ENCODE measurements around the gene SLC2A14.
"Not testable (repeated sequence)": the region's sequence is repeated elsewhere in the genome, so short reads cannot be mapped to it uniquely, and the experiment has no call there.

SLC2A14 gene

DNA sequence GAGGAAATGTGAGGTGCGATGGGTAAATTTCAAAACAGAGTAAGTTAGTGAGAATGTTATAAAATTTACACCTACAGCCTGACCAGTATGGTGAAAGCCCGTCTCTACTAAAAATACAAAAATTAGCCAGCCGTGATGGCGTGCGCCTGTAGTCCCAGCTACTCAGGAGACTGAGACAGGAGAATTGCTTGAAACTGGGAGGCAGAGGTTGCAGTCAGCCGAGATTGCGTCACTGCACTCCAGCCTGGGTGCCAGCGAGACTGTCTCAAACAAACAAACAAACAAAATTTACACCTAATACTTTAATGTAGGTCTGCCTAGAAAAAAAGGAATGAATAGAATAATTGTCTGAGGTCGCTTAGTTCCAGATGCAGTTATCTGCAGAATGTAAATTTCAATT is 37.6 kb downstream of the SLC2A14 start:
- H3K4me2 ChIP-seq (ENCODE audit: low read depth, low read length, poor library complexity, severe bottlenecking): no peak overlapping the region
- TF ChIP-seq EZH2phosphoT487 (conservative IDR thresholded peaks at IDR 0.05; ENCODE audit: low read length) (no peak), CTCF (IDR thresholded peaks at IDR 0.05; ENCODE audit: insufficient read depth, low read length, poor library complexity, severe bottlenecking) (no peak)
- no peaks in the 10 kb centered on the region for H3K27me3 ChIP-seq (ENCODE audit: low read length)
- H3K27ac ChIP-seq (ENCODE audit: low read depth, low read length): no peak overlapping the region
- H3K4me3 ChIP-seq (ENCODE audit: insufficient read depth, low read length, poor library complexity, severe bottlenecking): no peak overlapping the region
- H3K9me3 ChIP-seq (ENCODE audit: insufficient read depth, low read length): no peaks in the 10 kb centered on the region
- H3F3A ChIP-seq (ENCODE audit: insufficient read depth): no peaks in the 10 kb centered on the region
- H2AFZ ChIP-seq (ENCODE audit: low read depth, low read length, severe bottlenecking): no peak overlapping the region
- no peaks in the 10 kb centered on the region for H3K36me3 ChIP-seq (ENCODE audit: low read length)
- H3K79me2 ChIP-seq (ENCODE audit: insufficient read depth, low read length): no peaks in the 10 kb centered on the region
- no peaks in the 10 kb centered on the region for H4K20me1 ChIP-seq (ENCODE audit: low read depth, low read length)
- H3K9me2 ChIP-seq (replicated peaks; ENCODE audit: insufficient read depth, low read length): no peaks in the 10 kb centered on the region
- H3K9ac ChIP-seq (ENCODE audit: low read length): no peak overlapping the region

- no peak for TF ChIP-seq CTCF (IDR thresholded peaks at IDR 0.05; ENCODE audit: insufficient read depth, low read length, poor library complexity, severe bottlenecking)
- no peak for TF ChIP-seq EZH2phosphoT487 (conservative IDR thresholded peaks at IDR 0.05; ENCODE audit: low read length)
- no peaks in the 10 kb centered on the region for H3K9me3 ChIP-seq (ENCODE audit: insufficient read depth, low read length)
- H3K36me3 ChIP-seq (ENCODE audit: low read length): no peaks in the 10 kb centered on the region
- H3K9me2 ChIP-seq (replicated peaks; ENCODE audit: insufficient read depth, low read length): no peaks in the 10 kb centered on the region
- no peak overlapping the region for H3K27ac ChIP-seq (ENCODE audit: low read depth, low read length)
- H3K4me2 ChIP-seq (ENCODE audit: low read depth, low read length, poor library complexity, severe bottlenecking): no peak overlapping the region
- no peak overlapping the region for H2AFZ ChIP-seq (ENCODE audit: low read depth, low read length, severe bottlenecking)
- no peaks in the 10 kb centered on the region for H4K20me1 ChIP-seq (ENCODE audit: low read depth, low read length)
- no peaks in the 10 kb centered on the region for H3K27me3 ChIP-seq (ENCODE audit: low read length)
- H3K4me3 ChIP-seq (ENCODE audit: insufficient read depth, low read length, poor library complexity, severe bottlenecking): no peak overlapping the region
- H3F3A ChIP-seq (ENCODE audit: insufficient read depth): no peaks in the 10 kb centered on the region
- H3K79me2 ChIP-seq (ENCODE audit: insufficient read depth, low read length): no peaks in the 10 kb centered on the region
- H3K9ac ChIP-seq (ENCODE audit: low read length): no peak overlapping the region
Observed at GRCh38 chr12:7834701-7835100, 38.0 kb downstream of the SLC2A14 start.

GRCh38 chr12:7833831-7834230 is 38.9 kb downstream of the SLC2A14 start:
- H2AFZ ChIP-seq (ENCODE audit: low read depth, low read length, severe bottlenecking): no peak overlapping the region
- no peaks in the 10 kb centered on the region for H3K9me3 ChIP-seq (ENCODE audit: insufficient read depth, low read length)
- H3K36me3 ChIP-seq (ENCODE audit: low read length): no peaks in the 10 kb centered on the region
- no peak overlapping the region for H3K4me3 ChIP-seq (ENCODE audit: insufficient read depth, low read length, poor library complexity, severe bottlenecking)
- no peaks in the 10 kb centered on the region for H3K27me3 ChIP-seq (ENCODE audit: low read length)
- H3F3A ChIP-seq (ENCODE audit: insufficient read depth): no peaks in the 10 kb centered on the region
- H3K9me2 ChIP-seq (replicated peaks; ENCODE audit: insufficient read depth, low read length): no peaks in the 10 kb centered on the region
- no peak for TF ChIP-seq EZH2phosphoT487 (conservative IDR thresholded peaks at IDR 0.05; ENCODE audit: low read length)
- TF ChIP-seq CTCF (IDR thresholded peaks at IDR 0.05; ENCODE audit: insufficient read depth, low read length, poor library complexity, severe bottlenecking): no peak
- no peak overlapping the region for H3K9ac ChIP-seq (ENCODE audit: low read length)
- no peak overlapping the region for H3K27ac ChIP-seq (ENCODE audit: low read depth, low read length)
- H4K20me1 ChIP-seq (ENCODE audit: low read depth, low read length): no peaks in the 10 kb centered on the region
- no peaks in the 10 kb centered on the region for H3K79me2 ChIP-seq (ENCODE audit: insufficient read depth, low read length)
- no peak overlapping the region for H3K4me2 ChIP-seq (ENCODE audit: low read depth, low read length, poor library complexity, severe bottlenecking)

GRCh38 chr12:7833201-7833600 is 39.5 kb downstream of the SLC2A14 start:
- not testable (repeated sequence) for H3K27ac ChIP-seq (ENCODE audit: low read depth, low read length); H3K4me2 ChIP-seq (ENCODE audit: low read depth, low read length, poor library complexity, severe bottlenecking); H3K9me2 ChIP-seq (replicated peaks; ENCODE audit: insufficient read depth, low read length); H3K36me3 ChIP-seq (ENCODE audit: low read length); H3F3A ChIP-seq (ENCODE audit: insufficient read depth); H3K9ac ChIP-seq (ENCODE audit: low read length); H2AFZ ChIP-seq (ENCODE audit: low read depth, low read length, severe bottlenecking); H3K9me3 ChIP-seq (ENCODE audit: insufficient read depth, low read length); H4K20me1 ChIP-seq (ENCODE audit: low read depth, low read length); H3K79me2 ChIP-seq (ENCODE audit: insufficient read depth, low read length); H3K4me3 ChIP-seq (ENCODE audit: insufficient read depth, low read length, poor library complexity, severe bottlenecking); H3K27me3 ChIP-seq (ENCODE audit: low read length)
